ENCODE results near the gene NEURL4.
"Not testable (repeated sequence)": the region's sequence is repeated elsewhere in the genome, so short reads cannot be mapped to it uniquely, and the experiment has no call there.

NEURL4 gene

GRCh38 chr17:7328840-7329373 lies at the start of gene NEURL4:
Gene NEURL4, minus strand, starts transcription at chr17:7329335. Its CDS starts 23 bp downstream, at chr17:7329312.
- POLR2A ChIA-PET (ENCODE audit: low non-redundant PET): interaction anchor here (0.9 to 1.3 kb wide), 3 partner anchors 21 to 85 kb away, joined by 3 to 5 read pairs (median 3); no protein-coding TSS in a partner anchor
- no peak for TF ChIP-seq CTCF (conservative IDR thresholded peaks at IDR 0.05; ENCODE audit: low read depth)
- peak; percentile 34 for DNase-seq (ENCODE audit: low spot score)
- H3K27ac ChIP-seq: peak within 1 kb of the TSS; percentile 93
- CTCF ChIA-PET: interaction anchor here (0.9 to 1.0 kb wide), 2 partner anchors 12 to 15 kb away, joined by 3 to 6 read pairs; no protein-coding TSS in a partner anchor

GRCh38 chr17:7374353-7374752 lies 45.2 kb upstream of the NEURL4 start:
- ChIA-PET POLR2A (ENCODE audit: low non-redundant PET) (no interaction called here), CTCF (interaction anchor here (0.7 to 1.5 kb wide), 2 partner anchors 19 to 28 kb away, joined by 4 to 5 read pairs; no protein-coding TSS in a partner anchor)

DNA sequence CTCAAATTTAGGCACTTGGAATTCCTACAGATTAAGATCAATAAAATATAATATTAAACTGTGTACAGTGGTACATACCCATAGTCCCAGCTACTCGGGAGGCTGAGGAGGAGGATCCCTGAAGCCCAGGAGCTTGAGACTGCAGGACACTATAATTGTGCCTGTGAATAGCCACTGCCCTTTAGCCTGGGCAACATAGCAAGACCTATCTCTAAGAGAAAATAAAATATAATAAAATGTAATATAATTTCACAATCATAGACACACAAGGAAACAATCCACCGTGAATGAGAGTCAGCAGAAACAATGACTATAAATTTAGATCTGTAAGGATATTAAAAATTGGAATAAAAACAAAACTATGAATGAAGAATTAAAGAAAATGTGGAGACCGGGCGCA lies 41.7 kb upstream of the NEURL4 start:
- ChIA-PET CTCF (no interaction called here), POLR2A (ENCODE audit: low non-redundant PET) (no interaction called here)
- no peak overlapping the region for H3K27ac ChIP-seq
- no peak for TF ChIP-seq CTCF (conservative IDR thresholded peaks at IDR 0.05; ENCODE audit: low read depth)
- no peak for DNase-seq (ENCODE audit: low spot score)

More at GRCh38 chr17:7374353-7374752, 45.2 kb upstream of the NEURL4 start:
- no peak overlapping the region for H3K27ac ChIP-seq
- no peak for DNase-seq (ENCODE audit: low spot score)
- no peak for TF ChIP-seq CTCF (conservative IDR thresholded peaks at IDR 0.05; ENCODE audit: low read depth)

DNA sequence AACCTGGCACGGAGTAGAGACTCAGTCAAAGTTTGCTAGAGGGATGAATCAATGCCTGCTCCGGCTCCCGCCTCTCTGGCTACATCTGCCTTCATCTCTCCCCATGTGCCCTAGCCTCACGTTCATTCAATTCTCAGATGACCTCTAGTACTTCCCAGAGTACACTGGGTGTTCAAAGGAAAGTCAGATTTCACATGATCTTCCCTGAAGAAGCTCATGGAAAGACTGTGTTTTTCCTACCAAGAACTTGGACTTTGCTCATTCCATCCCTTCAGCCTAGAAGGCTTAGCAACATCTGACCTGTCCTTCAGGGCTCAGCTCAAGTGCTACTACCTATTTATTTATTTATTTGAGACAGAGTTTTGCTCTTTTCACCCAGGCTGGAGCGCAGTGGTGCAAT lies 40.7 kb upstream of the NEURL4 start:
- POLR2A ChIA-PET (ENCODE audit: low non-redundant PET): no interaction called here
- TF ChIP-seq CTCF (conservative IDR thresholded peaks at IDR 0.05; ENCODE audit: low read depth): no peak
- DNase-seq (ENCODE audit: low spot score): no peak
- H3K27ac ChIP-seq: no peak overlapping the region
- CTCF ChIA-PET: no interaction called here

DNA sequence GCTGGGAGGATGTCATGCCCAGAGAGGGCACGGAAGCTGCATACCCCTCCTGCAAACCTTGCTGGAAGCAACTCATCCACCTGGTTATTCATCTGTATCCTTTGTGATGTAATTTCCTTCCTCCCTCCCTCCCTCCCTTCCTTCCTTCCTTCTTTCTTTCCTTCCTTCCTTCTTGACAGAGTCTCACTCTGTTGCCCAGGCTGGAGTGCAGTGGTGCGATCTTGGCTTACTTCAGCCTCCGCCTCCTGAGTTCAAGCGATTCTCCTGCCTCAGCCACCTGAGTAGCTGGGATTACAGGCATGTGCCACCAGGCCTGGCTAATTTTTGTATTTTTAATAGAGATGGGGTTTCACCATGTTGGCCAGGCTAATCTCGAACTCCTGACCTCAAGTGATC lies 39.5 kb upstream of the NEURL4 start:
- CTCF ChIA-PET: interaction anchor here (0.8 kb wide), 1 partner anchor 13 kb away, joined by 4 read pairs; no protein-coding TSS in a partner anchor
- DNase-seq (ENCODE audit: low spot score); POLR2A ChIA-PET (ENCODE audit: low non-redundant PET); H3K27ac ChIP-seq: not testable (repeated sequence)

GRCh38 chr17:7367918-7368598 lies 38.9 kb upstream of the NEURL4 start:
- no peak for DNase-seq (ENCODE audit: low spot score)
- ChIA-PET POLR2A (ENCODE audit: low non-redundant PET) (interaction anchor here (0.6 kb wide), 1 partner anchor 13 kb away, joined by 3 read pairs; no protein-coding TSS in a partner anchor), CTCF (interaction anchor here (0.8 kb wide), 1 partner anchor 12 kb away, joined by 4 read pairs; no protein-coding TSS in a partner anchor)
- no peak overlapping the region for H3K27ac ChIP-seq
- no peak for TF ChIP-seq CTCF (conservative IDR thresholded peaks at IDR 0.05; ENCODE audit: low read depth)

- DNase-seq (ENCODE audit: low spot score): no peak
- CTCF ChIA-PET: interaction anchor here (0.6 kb wide), 1 partner anchor 13 kb away, joined by 3 read pairs; no protein-coding TSS in a partner anchor
- TF ChIP-seq CTCF (conservative IDR thresholded peaks at IDR 0.05; ENCODE audit: low read depth): no peak
- no peak overlapping the region for H3K27ac ChIP-seq
- POLR2A ChIA-PET (ENCODE audit: low non-redundant PET): no interaction called here
These were observed 37.9 kb upstream of the NEURL4 start for GRCh38 chr17:7367083-7367482.

DNA sequence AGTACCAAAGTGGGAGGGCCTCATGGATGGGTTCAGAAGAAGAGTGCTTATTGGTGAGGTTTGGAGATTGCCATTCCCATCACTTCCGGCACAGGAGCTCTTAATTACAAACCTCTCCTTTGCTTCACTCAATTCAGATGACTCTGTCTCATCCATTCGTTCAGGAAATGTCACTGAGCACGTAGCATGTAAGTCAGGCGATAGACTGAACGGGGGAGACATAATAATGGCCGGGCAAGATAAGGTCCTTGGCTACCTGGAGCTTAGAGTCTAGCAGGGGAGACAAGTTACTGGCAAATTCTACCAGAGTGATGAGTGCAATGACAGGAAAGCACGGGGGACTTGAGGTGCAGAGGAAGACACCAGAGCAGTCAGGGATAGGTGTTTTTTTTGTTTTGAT lies 36.8 kb upstream of the NEURL4 start:
- CTCF ChIA-PET: interaction anchor here (0.6 kb wide), 1 partner anchor 85 kb away, joined by 3 read pairs; no protein-coding TSS in a partner anchor
- POLR2A ChIA-PET (ENCODE audit: low non-redundant PET); H3K27ac ChIP-seq; DNase-seq (ENCODE audit: low spot score): not testable (repeated sequence)
